CD4-positive, CD25-positive, alpha-beta regulatory T cell (primary cell): ENCODE results near the gene PARN. TPM values are rescaled to one million over a fixed set of nuclear protein-coding genes. Genes with fewer than 3 reads are reported as not detected.
A peak's percentile ranks its signal among the peaks of the same experiment; 100 is the strongest.

Source experiments
- ATAC-seq, 2 donors: fragments of 150-1000 bp; cut with Tn5 transposase; one replicate each; pipeline ENCODE4 v1.10.0; 2021; ENCODE audit warnings: low read depth in 2 of 2, moderate number of reproducible peaks in 2 of 2, moderate library complexity in 1 of 2
- DNase-seq, 3 donors: peaks; one replicate each; pipeline versions ENCODE4 v3.0.0 to v3.0.0-alpha.2; 2012 to 2022; ENCODE audit warnings: mixed read lengths in 1 of 3
- H3K27ac ChIP-seq: one replicate; pipeline ENCODE4 v1.7.0; 2013; ENCODE audit warnings: mild to moderate bottlenecking, low read length; ENCODE audit not compliant: insufficient read depth, poor library complexity, severe bottlenecking
- H3K27me3 ChIP-seq: one replicate; pipeline ENCODE4 v1.7.0; 2013; ENCODE audit warnings: low read length; ENCODE audit not compliant: control insufficient read depth, insufficient read depth
- H3K36me3 ChIP-seq: one replicate; pipeline ENCODE4 v1.7.0; 2013; ENCODE audit warnings: mild to moderate bottlenecking, low read length, moderate library complexity; ENCODE audit not compliant: control insufficient read depth, insufficient read depth
- H3K4me1 ChIP-seq: 2 replicates; pipeline ENCODE4 v1.7.0; 2013; ENCODE audit warnings: mild to moderate bottlenecking, low read length; ENCODE audit not compliant: insufficient read depth, control insufficient read depth, poor library complexity, severe bottlenecking
- H3K4me3 ChIP-seq: one replicate; pipeline ENCODE4 v1.7.0; 2013; ENCODE audit warnings: low read depth, mild to moderate bottlenecking, low read length, moderate library complexity
- H3K9me3 ChIP-seq, 2 experiments: 1 replicate in 1 of 2; 2 replicates in 1 of 2; pipeline ENCODE4 v1.7.0; 2013; ENCODE audit warnings: low read length in 2 of 2, mild to moderate bottlenecking in 1 of 2, moderate library complexity in 1 of 2; ENCODE audit not compliant: control insufficient read depth in 2 of 2
- H3K27ac Mint-ChIP-seq, 3 donors: one replicate each; pipeline ENCODE4 v1.8.0; 2020 to 2022; ENCODE audit warnings: mild to moderate bottlenecking in 3 of 3, mixed read lengths in 3 of 3, moderate library complexity in 2 of 3
- H3K27me3 Mint-ChIP-seq: one replicate; pipeline ENCODE4 v1.8.0; 2022; ENCODE audit warnings: mild to moderate bottlenecking, mixed read lengths
- H3K36me3 Mint-ChIP-seq: one replicate; pipeline ENCODE4 v1.8.0; 2020; ENCODE audit warnings: mixed read lengths
- H3K4me1 Mint-ChIP-seq, 4 donors: one replicate each; pipeline ENCODE4 v1.8.0; 2020 to 2022; ENCODE audit warnings: mixed read lengths in 4 of 4, mild to moderate bottlenecking in 1 of 4
- H3K4me3 Mint-ChIP-seq, 4 donors: one replicate each; pipeline ENCODE4 v1.8.0; 2020 to 2022; ENCODE audit warnings: mild to moderate bottlenecking in 4 of 4, mixed read lengths in 4 of 4, moderate library complexity in 3 of 4
- H3K9me3 Mint-ChIP-seq, 7 donors: one replicate each; pipeline ENCODE4 v1.8.0; 2020 to 2022; ENCODE audit warnings: mixed read lengths in 7 of 7, mild to moderate bottlenecking in 3 of 7, moderate library complexity in 2 of 7
- polyA plus RNA-seq, 4 donors: library from polyadenylated mRNA; unstranded; fragments of 300-500 nt; fragmentation: Illumina TruSeq; gene quantifications; one replicate each; pipeline ENCODE4 v1.2.3, GENCODE V29; 2021
- total RNA-seq: library from RNA; stranded (reverse); gene quantifications from one replicate; pipeline ENCODE4 v1.2.3, GENCODE V29; 2022

The PARN gene
- total and polyA plus RNA-seq, 5 donors from 2014 or later: 36.2 to 50.9 (median 46.6) TPM

DNA sequence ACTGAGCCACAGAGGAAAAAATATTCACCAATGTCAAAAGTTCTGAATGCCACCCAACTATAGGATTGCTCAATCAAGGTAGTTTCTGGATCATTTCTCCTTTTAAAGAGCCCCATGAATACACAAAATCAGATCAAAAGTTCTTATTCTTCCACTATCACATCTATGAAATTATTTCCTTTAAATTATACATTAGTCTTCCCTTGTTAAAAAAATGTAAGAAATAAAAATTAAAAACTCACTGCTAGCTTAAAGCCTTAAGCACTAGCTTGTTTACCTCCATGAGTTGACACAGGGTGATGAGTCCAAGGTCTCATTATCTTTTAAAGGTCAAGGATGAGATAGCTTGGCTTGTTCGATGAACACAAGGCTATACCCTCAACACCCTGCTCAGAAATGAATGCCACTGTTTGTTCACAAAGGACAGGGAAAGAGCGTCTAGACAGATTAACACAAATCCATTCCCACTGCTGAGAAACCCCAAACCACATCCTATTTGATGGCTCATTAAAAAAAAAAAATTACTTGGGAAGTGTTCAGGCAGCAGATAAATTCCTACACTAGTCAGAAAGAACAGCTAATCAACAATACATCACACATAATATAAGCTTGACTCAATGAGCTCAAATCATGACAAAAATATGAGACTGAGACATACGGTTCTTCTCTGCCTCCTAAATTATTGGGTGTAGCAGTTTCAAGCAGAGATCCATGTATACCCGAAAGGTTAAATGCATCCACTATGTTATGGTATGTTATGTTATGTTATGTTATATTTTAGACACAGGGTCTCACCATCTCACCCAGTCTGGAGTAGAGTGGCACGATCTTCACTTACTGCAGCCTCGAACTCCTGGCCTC, 118.9 kb downstream of the PARN start:
- no peak for DNase-seq
- Mint-ChIP-seq H3K4me3 (no peak overlapping the region), H3K9me3 (no peaks in the 10 kb centered on the region), H3K27me3 (no peaks in the 10 kb centered on the region), H3K27ac (peak overlapping the region in 2 of 3 donors; percentile 17 to 53), H3K4me1 (peaks cover 4 to 17% (median 14%) of the 10 kb centered on the region in 4 donors), H3K36me3 (peaks cover 12% of the 10 kb centered on the region)
- H3K27ac ChIP-seq: no peak overlapping the region
- H3K27me3 ChIP-seq: no peaks in the 10 kb centered on the region
- H3K4me3 ChIP-seq: no peak overlapping the region
- no peaks in the 10 kb centered on the region for H3K36me3 ChIP-seq
- ATAC-seq: no peak
- H3K4me1 ChIP-seq: no peaks in the 10 kb centered on the region
- no peaks in the 10 kb centered on the region for H3K9me3 ChIP-seq

GRCh38 chr16:14510581-14510938, 119.5 kb downstream of the PARN start:
- ATAC-seq (no peak), DNase-seq (no peak)
- Mint-ChIP-seq H3K27me3 (no peaks in the 10 kb centered on the region), H3K36me3 (peaks cover 12% of the 10 kb centered on the region), H3K9me3 (no peaks in the 10 kb centered on the region), H3K27ac (no peak overlapping the region), H3K4me3 (no peak overlapping the region), H3K4me1 (peaks cover 8 to 18% (median 17%) of the 10 kb centered on the region in 4 donors)
- Histone ChIP-seq H3K36me3 (no peaks in the 10 kb centered on the region), H3K27me3 (no peaks in the 10 kb centered on the region), H3K27ac (no peak overlapping the region), H3K4me1 (no peaks in the 10 kb centered on the region), H3K9me3 (no peaks in the 10 kb centered on the region), H3K4me3 (no peak overlapping the region)

DNA sequence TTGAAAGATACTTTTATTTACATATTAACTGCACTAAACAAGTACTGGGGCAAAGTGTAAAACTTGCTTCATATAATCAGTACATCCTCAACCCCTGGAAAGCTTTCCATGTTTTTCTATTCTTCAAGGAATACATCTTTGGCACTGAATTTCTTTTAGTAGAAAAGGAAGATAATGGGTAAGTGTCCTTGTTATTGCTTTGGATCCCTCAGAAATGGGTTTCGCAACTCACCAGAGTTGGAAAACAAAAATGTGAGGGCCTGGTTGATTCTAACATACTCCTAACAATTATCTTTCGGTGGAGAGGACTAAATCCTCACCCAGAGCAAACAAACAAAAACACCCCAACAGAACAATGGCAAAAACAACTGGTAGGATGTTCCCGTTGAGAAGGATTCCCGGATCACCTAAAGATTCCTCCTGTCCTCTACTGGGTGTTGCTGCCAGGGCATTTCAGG, 120.4 kb downstream of the PARN start:
- H3K36me3 Mint-ChIP-seq: peaks cover 7% of the 10 kb centered on the region
- no peaks in the 10 kb centered on the region for H3K9me3 Mint-ChIP-seq
- H3K4me3 ChIP-seq: no peak overlapping the region
- no peaks in the 10 kb centered on the region for H3K27me3 ChIP-seq
- no peak overlapping the region for H3K4me3 Mint-ChIP-seq
- peak overlapping the region in 1 of 3 donors; percentile 18 for H3K27ac Mint-ChIP-seq
- H3K27ac ChIP-seq: no peak overlapping the region
- peaks cover 6 to 18% (median 17%) of the 10 kb centered on the region in 4 donors for H3K4me1 Mint-ChIP-seq
- DNase-seq (no peak), ATAC-seq (no peak)
- no peaks in the 10 kb centered on the region for H3K27me3 Mint-ChIP-seq
- no peaks in the 10 kb centered on the region for H3K9me3 ChIP-seq
- H3K36me3 ChIP-seq: no peaks in the 10 kb centered on the region
- no peaks in the 10 kb centered on the region for H3K4me1 ChIP-seq

DNA sequence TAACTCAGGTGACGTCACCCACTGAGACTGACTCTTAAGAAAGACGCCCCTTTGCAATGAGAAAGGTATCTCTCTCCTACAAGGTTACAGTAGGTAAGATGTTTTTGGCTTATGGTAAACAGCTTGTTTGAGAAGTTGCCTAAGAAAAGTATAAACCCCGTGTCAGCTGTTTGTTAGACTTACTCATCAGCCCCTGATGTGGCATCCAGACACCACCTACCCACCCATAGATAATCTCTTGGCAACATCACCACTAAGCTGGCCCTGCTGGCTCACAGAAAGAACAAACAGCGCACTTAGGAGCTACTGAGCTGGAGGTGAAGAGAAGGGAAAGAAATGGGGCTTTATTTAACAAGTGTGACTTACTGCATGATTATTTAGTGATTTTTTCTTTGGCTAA, 121.0 kb downstream of the PARN start:
- Mint-ChIP-seq H3K27me3 (no peaks in the 10 kb centered on the region), H3K36me3 (peaks cover 7% of the 10 kb centered on the region), H3K4me1 (peaks cover 6 to 18% (median 17%) of the 10 kb centered on the region in 4 donors), H3K27ac (peak overlapping the region in 1 of 3 donors; percentile 18), H3K4me3 (no peak overlapping the region), H3K9me3 (no peaks in the 10 kb centered on the region)
- Histone ChIP-seq H3K9me3 (no peaks in the 10 kb centered on the region), H3K27ac (no peak overlapping the region), H3K4me1 (no peaks in the 10 kb centered on the region), H3K36me3 (no peaks in the 10 kb centered on the region), H3K27me3 (no peaks in the 10 kb centered on the region), H3K4me3 (no peak overlapping the region)
- ATAC-seq (no peak), DNase-seq (no peak)

GRCh38 chr16:14505846-14506245, 124.2 kb downstream of the PARN start:
- Mint-ChIP-seq H3K4me3 (no peak overlapping the region), H3K4me1 (peaks cover 12 to 23% (median 18%) of the 10 kb centered on the region in 4 donors), H3K9me3 (no peaks in the 10 kb centered on the region), H3K27ac (no peak overlapping the region), H3K36me3 (peaks cover 3% of the 10 kb centered on the region), H3K27me3 (no peaks in the 10 kb centered on the region)
- ATAC-seq (no peak), DNase-seq (no peak)
- H3K9me3 ChIP-seq: no peaks in the 10 kb centered on the region
- H3K36me3 ChIP-seq: peaks cover 2% of the 10 kb centered on the region
- H3K4me1 ChIP-seq: no peaks in the 10 kb centered on the region
- no peak overlapping the region for H3K27ac ChIP-seq
- H3K4me3 ChIP-seq: no peak overlapping the region
- H3K27me3 ChIP-seq: no peaks in the 10 kb centered on the region

- H3K9me3 Mint-ChIP-seq: no peaks in the 10 kb centered on the region
These were observed 126.9 kb downstream of the PARN start for GRCh38 chr16:14502932-14503741.

DNA sequence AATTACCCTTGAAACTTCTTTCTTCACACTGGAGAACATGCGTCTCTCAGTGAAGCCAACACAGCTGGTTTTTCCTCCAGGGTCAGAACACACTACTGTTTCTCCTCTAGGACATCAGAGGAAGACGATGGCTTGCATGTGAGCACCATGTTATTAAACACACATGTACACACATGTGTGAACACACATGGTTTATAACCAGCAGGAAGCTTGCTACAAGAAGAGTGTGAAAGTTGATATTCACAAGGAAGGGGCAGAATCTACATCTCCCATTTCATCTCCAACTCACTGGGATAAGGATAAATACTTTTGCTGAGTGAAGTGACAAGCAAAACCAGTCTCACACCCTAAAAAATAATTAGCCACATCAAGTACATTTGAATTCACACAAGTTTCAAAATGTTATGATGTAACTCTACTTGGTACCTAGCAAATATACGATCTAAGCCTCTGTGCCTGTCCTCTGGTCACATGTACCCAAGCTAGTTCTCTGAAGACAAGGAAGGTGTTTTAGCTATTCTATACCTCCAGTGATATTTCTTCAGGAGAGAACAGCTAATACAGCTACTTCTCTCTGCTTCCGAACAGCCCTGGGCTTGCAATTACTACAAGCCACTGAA, 127.7 kb downstream of the PARN start:
- DNase-seq (no peak), ATAC-seq (no peak)
- Mint-ChIP-seq H3K4me1 (peaks cover 12 to 23% (median 17%) of the 10 kb centered on the region in 4 donors), H3K9me3 (no peaks in the 10 kb centered on the region), H3K27me3 (no peaks in the 10 kb centered on the region), H3K27ac (peak overlapping the region in 2 of 3 donors; percentile 36 to 72), H3K4me3 (no peak overlapping the region), H3K36me3 (peaks cover 4% of the 10 kb centered on the region)
- H3K4me1 ChIP-seq: no peaks in the 10 kb centered on the region
- H3K36me3 ChIP-seq: peaks cover 2% of the 10 kb centered on the region
- no peak overlapping the region for H3K4me3 ChIP-seq
- H3K27me3 ChIP-seq: no peaks in the 10 kb centered on the region
- no peaks in the 10 kb centered on the region for H3K9me3 ChIP-seq
- H3K27ac ChIP-seq: no peak overlapping the region

More at GRCh38 chr16:14502932-14503741, 126.9 kb downstream of the PARN start:
- ATAC-seq (no peak), DNase-seq (peak in 1 of 3 donors; percentile 29)
- H3K27me3 ChIP-seq: no peaks in the 10 kb centered on the region
- peaks cover 12 to 23% (median 17%) of the 10 kb centered on the region in 4 donors for H3K4me1 Mint-ChIP-seq
- H3K27ac ChIP-seq: no peak overlapping the region
- no peak overlapping the region for H3K4me3 Mint-ChIP-seq
- H3K36me3 ChIP-seq: peaks cover 2% of the 10 kb centered on the region
- no peak overlapping the region for H3K4me3 ChIP-seq
- H3K36me3 Mint-ChIP-seq: peaks cover 4% of the 10 kb centered on the region
- no peaks in the 10 kb centered on the region for H3K4me1 ChIP-seq
- no peaks in the 10 kb centered on the region for H3K27me3 Mint-ChIP-seq
- peak overlapping the region in 1 of 3 donors; percentile 72 for H3K27ac Mint-ChIP-seq
- no peaks in the 10 kb centered on the region for H3K9me3 ChIP-seq
